GM12873 (cell line): Measurements from ENCODE around the gene CADM1.

Source experiments
- TF ChIP-seq, protein P1 (sequence below): IDR thresholded peaks from 2 replicates; pipeline ENCODE4 v1.5.1; 2012; ENCODE audit warnings: low read depth, mild to moderate bottlenecking, moderate library complexity, low read length, control low read depth; ENCODE audit not compliant: insufficient read depth; ENCODE audit errors: missing control alignments

CADM1 gene

GRCh38 chr11:115453693-115454490, 50.3 kb downstream of the CADM1 start:
- TF ChIP-seq, protein P1, sequence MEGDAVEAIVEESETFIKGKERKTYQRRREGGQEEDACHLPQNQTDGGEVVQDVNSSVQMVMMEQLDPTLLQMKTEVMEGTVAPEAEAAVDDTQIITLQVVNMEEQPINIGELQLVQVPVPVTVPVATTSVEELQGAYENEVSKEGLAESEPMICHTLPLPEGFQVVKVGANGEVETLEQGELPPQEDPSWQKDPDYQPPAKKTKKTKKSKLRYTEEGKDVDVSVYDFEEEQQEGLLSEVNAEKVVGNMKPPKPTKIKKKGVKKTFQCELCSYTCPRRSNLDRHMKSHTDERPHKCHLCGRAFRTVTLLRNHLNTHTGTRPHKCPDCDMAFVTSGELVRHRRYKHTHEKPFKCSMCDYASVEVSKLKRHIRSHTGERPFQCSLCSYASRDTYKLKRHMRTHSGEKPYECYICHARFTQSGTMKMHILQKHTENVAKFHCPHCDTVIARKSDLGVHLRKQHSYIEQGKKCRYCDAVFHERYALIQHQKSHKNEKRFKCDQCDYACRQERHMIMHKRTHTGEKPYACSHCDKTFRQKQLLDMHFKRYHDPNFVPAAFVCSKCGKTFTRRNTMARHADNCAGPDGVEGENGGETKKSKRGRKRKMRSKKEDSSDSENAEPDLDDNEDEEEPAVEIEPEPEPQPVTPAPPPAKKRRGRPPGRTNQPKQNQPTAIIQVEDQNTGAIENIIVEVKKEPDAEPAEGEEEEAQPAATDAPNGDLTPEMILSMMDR, result no peak

GRCh38 chr11:115452241-115452640, 52.0 kb downstream of the CADM1 start:
- TF ChIP-seq, protein P1, result no peak

DNA sequence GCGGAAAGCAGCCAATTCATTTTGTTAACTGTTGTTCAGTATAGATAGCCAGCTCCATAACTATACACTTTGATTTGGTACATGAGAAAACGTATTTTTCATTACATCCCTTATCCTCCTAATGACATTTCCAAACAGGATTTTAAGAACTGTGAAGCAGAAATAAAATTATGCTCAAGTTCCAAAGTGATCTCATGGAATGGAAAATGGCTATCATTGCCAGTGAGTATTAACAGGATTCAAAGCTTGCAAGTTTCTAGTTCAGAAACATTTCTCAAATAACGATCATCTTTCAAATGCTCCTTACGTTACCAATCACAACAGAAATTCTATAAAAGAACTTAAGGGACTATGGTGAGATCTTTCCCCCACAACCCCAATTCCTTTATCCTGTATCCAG, 53.7 kb downstream of the CADM1 start:
- TF ChIP-seq, protein P1, result no peak

- TF ChIP-seq, protein P1, result no peak
Measured at GRCh38 chr11:115447273-115447864, 56.8 kb downstream of the CADM1 start.

DNA sequence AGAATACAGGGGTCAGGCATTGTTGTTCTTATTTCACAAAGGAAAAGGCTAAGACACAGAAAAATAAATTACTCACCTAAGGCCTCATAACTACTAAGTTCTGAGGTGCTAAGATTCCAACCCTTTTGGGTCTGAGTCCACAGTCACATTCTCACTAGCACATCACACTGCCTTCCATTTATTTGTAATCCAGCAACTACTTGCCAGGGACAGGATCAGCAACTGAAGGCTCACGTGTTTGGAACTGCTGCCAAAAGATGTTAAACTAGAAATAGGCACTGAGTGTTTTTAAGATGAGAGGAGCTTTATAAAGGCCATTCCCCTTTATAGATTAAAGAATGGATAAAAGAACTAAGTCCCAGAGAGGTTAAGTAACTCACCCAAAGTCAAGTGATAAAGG, 58.0 kb downstream of the CADM1 start:
- TF ChIP-seq, protein P1, result no peak

DNA sequence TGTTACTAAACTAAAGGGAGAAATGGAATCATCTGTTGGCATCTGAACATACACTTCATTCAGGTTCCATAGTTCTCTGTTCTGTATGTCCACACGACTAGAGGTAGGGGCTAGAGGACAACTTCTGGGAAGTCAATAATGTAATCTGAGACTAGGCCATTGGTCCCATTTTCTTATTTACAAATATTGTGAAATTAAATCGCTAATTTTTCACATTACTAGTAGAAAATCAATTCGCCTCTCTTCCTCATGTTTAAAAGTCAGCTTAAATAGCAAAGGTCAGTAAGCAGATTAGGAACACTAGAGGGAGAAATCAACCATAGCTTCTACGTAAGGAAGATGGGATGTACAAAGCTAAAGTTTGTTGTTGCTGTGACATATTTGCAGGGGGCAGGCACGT, 59.7 kb downstream of the CADM1 start:
- TF ChIP-seq, protein P1, result no peak

GRCh38 chr11:115439969-115440540, 64.2 kb downstream of the CADM1 start:
- TF ChIP-seq, protein P1, result no peak
